Left lung (tissue), 10 donors: ENCODE results near the gene PPFIBP2. TPM values are rescaled to one million over a fixed set of nuclear protein-coding genes. Genes with fewer than 3 reads are reported as not detected.

Experiments
- ATAC-seq: fragments of 200-7000 bp; cut with Tn5 transposase; one replicate; pipeline ENCODE4 v1.9.1; 2020; ENCODE audit warnings: moderate library complexity
- DNase-seq, 4 donors: peaks; one replicate each; pipeline ENCODE4 v3.0.0-alpha.2; 2013 to 2020
- H3K27ac ChIP-seq, 2 donors: fragments of 200-600 bp; sonication (generic) in 1 of 2; one replicate each; pipeline versions ENCODE4 v1.5.0 to v1.8.0; 2020 to 2021
- H3K27me3 ChIP-seq, 2 donors: fragments of 200-600 bp; sonication (generic) in 1 of 2; one replicate each; pipeline versions ENCODE4 v1.5.0 to v1.8.0; 2020 to 2021
- H3K36me3 ChIP-seq, 2 donors: fragments of 200-600 bp; sonication (generic) in 1 of 2; one replicate each; pipeline versions ENCODE4 v1.5.0 to v1.8.0; 2020 to 2021
- H3K4me1 ChIP-seq, 2 donors: fragments of 200-600 bp; one replicate each; pipeline ENCODE4 v1.8.0; 2021
- H3K4me3 ChIP-seq, 2 donors: fragments of 200-600 bp; sonication (generic) in 1 of 2; one replicate each; pipeline versions ENCODE4 v1.5.0 to v1.8.0; 2020 to 2021; ENCODE audit warnings: mild to moderate bottlenecking in 1 of 2
- H3K9me3 ChIP-seq, 2 donors: fragments of 200-600 bp; sonication (generic) in 1 of 2; one replicate each; pipeline versions ENCODE4 v1.5.0 to v1.8.0; 2020 to 2021
- CTCF ChIP-seq, 2 donors: fragments of 200-600 bp; sonication (generic) in 1 of 2; IDR thresholded peaks; one replicate each; pipeline versions ENCODE4 v1.5.0 to v1.8.0; 2021; ENCODE audit warnings: antibody characterized with exemption in 2 of 2
- intact Hi-C, 2 donors: fragments of 100-400 bp; cut with DNase I; formaldehyde crosslinking; loops; one replicate each; pipeline versions ENCODE4 v1.11.2 to v1.14.2; 2022
- polyA plus RNA-seq, 6 donors: library from polyadenylated mRNA; unstranded; fragments of 120-200 nt; gene quantifications; one replicate each; pipeline ENCODE4 v1.2.1, GENCODE V29; 2013; ENCODE audit not compliant: insufficient read length in 6 of 6
- total RNA-seq, 2 donors: library from RNA; stranded (reverse); fragmentation: NEBNext Ultra II Directional; extraction: Animal tissue kit (Norgen Biotek cat#: 25700); gene quantifications; one replicate each; pipeline ENCODE4 v1.2.1, GENCODE V29; 2021
- donor health status: DM: no; HTN: yes; CAD: no.
- donor health status: DM: no; HTN: no; CAD: no.

The PPFIBP2 gene
- total and polyA plus RNA-seq, 8 donors: 18.7 to 48.7 (median 37.3) TPM

DNA sequence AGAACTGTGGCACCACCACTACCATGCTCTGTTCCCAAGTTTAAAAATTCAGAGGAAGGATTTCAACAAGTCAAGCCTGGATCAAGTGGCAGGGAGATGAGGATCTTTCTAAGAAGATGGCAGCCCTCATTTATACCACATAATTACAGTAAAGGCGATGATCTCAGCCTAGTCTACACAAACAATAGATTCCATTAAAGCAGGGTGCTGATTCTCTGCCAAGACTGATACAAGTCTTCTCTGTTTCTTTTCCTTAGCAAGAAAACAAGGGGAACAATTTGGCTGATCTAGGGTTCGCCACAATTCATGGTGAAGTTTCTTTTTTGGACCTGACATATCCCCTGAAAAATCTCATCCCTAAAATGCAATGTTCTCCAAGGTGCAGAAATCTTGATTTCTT, 73.9 kb downstream of the PPFIBP2 start:
- Histone ChIP-seq H3K36me3 (no peaks in the 10 kb centered on the region), H3K27me3 (no peaks in the 10 kb centered on the region), H3K27ac (no peak overlapping the region), H3K4me3 (no peak overlapping the region), H3K9me3 (no peaks in the 10 kb centered on the region), H3K4me1 (peaks cover 0 to 12% of the 10 kb centered on the region in 2 donors)
- intact Hi-C loops: no loop called here
- ATAC-seq (no peak), DNase-seq (no peak)
- no peak for TF ChIP-seq CTCF (IDR thresholded peaks at IDR 0.05)

GRCh38 chr11:7589861-7590260, 76.1 kb downstream of the PPFIBP2 start:
- DNase-seq: no peak
- H3K27me3 ChIP-seq: no peaks in the 10 kb centered on the region
- H3K27ac ChIP-seq: no peak overlapping the region
- peaks cover 0 to 25% of the 10 kb centered on the region in 2 donors for H3K4me1 ChIP-seq
- TF ChIP-seq CTCF (IDR thresholded peaks at IDR 0.05): no peak
- no peaks in the 10 kb centered on the region for H3K36me3 ChIP-seq
- H3K9me3 ChIP-seq: no peaks in the 10 kb centered on the region
- no peak overlapping the region for H3K4me3 ChIP-seq
- intact Hi-C loops: no loop called here
- ATAC-seq: no peak

DNA sequence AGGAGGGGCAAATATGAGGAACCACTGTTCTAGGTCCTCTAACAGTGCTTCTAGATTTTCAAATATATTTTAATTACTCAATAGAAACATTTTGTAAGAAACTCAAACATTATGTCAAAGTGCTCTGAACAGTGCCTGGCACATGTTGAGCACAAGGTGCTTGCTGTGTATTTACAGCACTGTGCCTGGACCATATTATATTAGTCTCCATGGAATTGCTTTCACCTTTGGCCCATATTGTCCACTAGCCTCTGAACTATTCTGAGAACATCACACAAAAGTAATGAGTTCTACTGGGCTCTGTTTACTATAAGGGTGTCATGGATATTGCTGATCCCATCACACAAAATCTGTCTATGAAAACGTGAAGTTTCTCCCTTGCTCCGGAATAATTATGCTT, 76.7 kb downstream of the PPFIBP2 start:
- ATAC-seq (no peak), DNase-seq (no peak)
- no peak for TF ChIP-seq CTCF (IDR thresholded peaks at IDR 0.05)
- H3K27ac ChIP-seq: no peak overlapping the region
- intact Hi-C loops: no loop called here
- H3K27me3 ChIP-seq: no peaks in the 10 kb centered on the region
- no peak overlapping the region for H3K4me3 ChIP-seq
- H3K36me3 ChIP-seq: no peaks in the 10 kb centered on the region
- peaks cover 4 to 25% of the 10 kb centered on the region in 2 donors for H3K4me1 ChIP-seq
- H3K9me3 ChIP-seq: no peaks in the 10 kb centered on the region

DNA sequence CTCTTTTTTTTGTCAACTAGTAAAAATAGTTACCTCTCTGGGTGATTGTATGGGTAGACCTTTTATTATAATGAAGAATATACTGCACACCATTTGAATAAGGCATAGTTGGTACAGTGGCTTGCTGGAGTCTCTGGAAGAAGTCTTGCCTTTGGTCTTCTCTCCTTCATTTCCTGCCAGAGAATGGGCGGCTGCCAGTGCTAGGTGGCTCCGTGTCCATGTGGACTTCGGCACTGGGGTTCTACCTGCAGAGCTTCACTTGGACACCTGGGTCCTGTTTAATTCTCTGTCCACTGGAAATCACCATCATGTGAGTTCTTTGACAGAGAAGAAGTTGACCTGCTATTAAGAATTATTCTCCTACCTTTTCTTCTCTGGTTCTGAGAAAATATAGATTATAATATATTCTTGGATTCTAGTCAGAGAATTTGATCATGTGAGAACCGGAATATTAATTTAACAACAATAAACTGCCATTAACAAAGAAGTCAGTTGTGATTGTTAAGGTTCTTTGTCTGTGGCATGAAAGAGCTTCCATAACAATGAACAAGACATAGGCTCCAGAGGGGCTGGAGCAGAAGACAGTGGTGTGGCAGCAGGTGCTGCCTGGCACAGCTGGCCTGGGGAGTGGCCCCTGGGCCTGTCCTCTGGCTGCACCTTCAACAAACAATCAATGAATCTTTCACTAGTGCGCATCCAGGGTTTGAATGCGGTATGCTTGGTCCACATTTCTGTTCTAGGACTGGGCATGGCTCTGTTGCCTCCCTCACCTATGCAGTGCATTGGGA, 77.5 kb downstream of the PPFIBP2 start:
- no peak overlapping the region for H3K27ac ChIP-seq
- intact Hi-C loops: no loop called here
- no peak for TF ChIP-seq CTCF (IDR thresholded peaks at IDR 0.05)
- no peaks in the 10 kb centered on the region for H3K9me3 ChIP-seq
- no peaks in the 10 kb centered on the region for H3K27me3 ChIP-seq
- peaks cover 8 to 25% of the 10 kb centered on the region in 2 donors for H3K4me1 ChIP-seq
- H3K4me3 ChIP-seq: no peak overlapping the region
- DNase-seq: no peak
- no peak for ATAC-seq
- H3K36me3 ChIP-seq: no peaks in the 10 kb centered on the region

DNA sequence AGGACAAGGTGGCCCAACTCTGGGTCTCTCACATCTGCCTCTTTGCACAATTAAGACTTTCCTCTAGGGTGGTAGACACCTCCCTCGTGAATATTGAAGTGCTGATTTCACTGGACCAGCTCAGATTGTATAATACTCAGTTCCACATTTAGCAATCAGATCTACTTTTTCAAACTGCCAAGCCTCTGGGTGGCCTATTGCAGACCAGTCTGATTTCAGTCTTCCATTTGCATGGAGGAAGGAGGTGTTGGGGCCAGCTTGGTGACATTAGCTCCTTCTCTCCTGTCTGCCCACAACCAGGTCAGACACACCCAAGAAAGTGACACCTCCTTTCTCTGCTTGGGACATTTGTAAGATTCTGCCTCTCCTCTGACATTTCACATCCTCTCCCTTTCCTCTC, 78.2 kb downstream of the PPFIBP2 start:
- H3K27ac ChIP-seq: peak overlapping the region in 1 of 2 donors; percentile 53
- no peak overlapping the region for H3K4me3 ChIP-seq
- H3K4me1 ChIP-seq: peaks cover 8 to 25% of the 10 kb centered on the region in 2 donors
- TF ChIP-seq CTCF (IDR thresholded peaks at IDR 0.05): no peak
- no peaks in the 10 kb centered on the region for H3K36me3 ChIP-seq
- H3K9me3 ChIP-seq: no peaks in the 10 kb centered on the region
- H3K27me3 ChIP-seq: no peaks in the 10 kb centered on the region
- intact Hi-C loops: no loop called here
- ATAC-seq (no peak), DNase-seq (no peak)
